Measurements from ENCODE around the gene ARHGAP15.

DNA sequence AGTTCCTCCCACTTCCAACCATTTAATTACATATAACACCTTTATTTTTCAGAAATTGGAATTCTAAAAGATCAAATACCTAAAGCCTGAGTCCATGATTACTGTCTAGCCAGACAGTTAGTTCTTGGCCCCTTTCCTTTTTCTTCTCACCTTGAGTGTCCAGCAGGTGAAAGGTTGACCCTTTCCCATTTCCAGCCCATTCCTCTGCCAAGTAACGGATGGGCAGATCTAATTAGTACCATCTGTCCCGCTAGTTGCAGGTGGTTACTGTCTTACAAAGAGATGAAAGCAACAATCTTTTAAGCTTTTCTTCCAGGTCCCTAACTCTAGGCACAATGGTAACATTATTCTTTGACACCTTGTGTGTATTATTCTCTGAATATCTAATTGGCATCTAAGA is 506.7 kb downstream of the ARHGAP15 start:
- TF ChIP-seq REST (IDR thresholded peaks at IDR 0.05; ENCODE audit: low read depth) (no peak), EP300 (IDR thresholded peaks at IDR 0.05; ENCODE audit: borderline replicate concordance) (no peak), ZBTB7A (IDR thresholded peaks at IDR 0.05; ENCODE audit: low read depth) (no peak), CEBPB (IDR thresholded peaks at IDR 0.05) (no peak), FOXM1 (IDR thresholded peaks at IDR 0.05; ENCODE audit: borderline replicate concordance, low read depth) (no peak), NFIC (IDR thresholded peaks at IDR 0.05) (no peak), USF1 (IDR thresholded peaks at IDR 0.05) (no peak), TAF1 (IDR thresholded peaks at IDR 0.05; ENCODE audit: low read depth) (no peak), YY1 (IDR thresholded peaks at IDR 0.05; ENCODE audit: low read depth) (no peak), RAD21 (IDR thresholded peaks at IDR 0.05; ENCODE audit: low read depth) (no peak), CREB1 (IDR thresholded peaks at IDR 0.05; ENCODE audit: low read depth) (no peak)
- TF ChIP-seq, protein P1, sequence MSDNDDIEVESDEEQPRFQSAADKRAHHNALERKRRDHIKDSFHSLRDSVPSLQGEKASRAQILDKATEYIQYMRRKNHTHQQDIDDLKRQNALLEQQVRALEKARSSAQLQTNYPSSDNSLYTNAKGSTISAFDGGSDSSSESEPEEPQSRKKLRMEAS (IDR thresholded peaks at IDR 0.05) = no peak

Data from Ishikawa (cell line).